SK-N-SH (cell line): ENCODE data around the gene TNFRSF19. TPM values are rescaled to one million over a fixed set of nuclear protein-coding genes. Genes with fewer than 3 reads are reported as not detected.
A peak's percentile ranks its signal among the peaks of the same experiment; 100 is the strongest.

Source experiments
- CTCF ChIA-PET: fragments of 300-600, 350-600 bp; formaldehyde crosslinking; extraction: SDS; loops from one replicate; lab custom pipeline; 2021; lab: Yijun Ruan, JAX
- POLR2A ChIA-PET: fragments of 350-600 bp; sonication (Branson Sonifier 250); formaldehyde crosslinking; extraction: SDS; loops from one replicate; lab custom pipeline; 2020; ENCODE audit warnings: antibody characterized with exemption, inconsistent platforms; lab: Yijun Ruan, JAX
- DNase-seq: peaks from one replicate; pipeline ENCODE4 v3.0.0; 2012
- H2AFZ ChIP-seq: fragments of 200-600 bp; sonication (generic); 2 replicates; pipeline ENCODE4 v1.8.1; 2016; ENCODE audit warnings: antibody characterized with exemption, mild to moderate bottlenecking, low read depth
- H3F3A ChIP-seq: fragments of 200-600 bp; sonication (generic); replicated peaks from 2 replicates; pipeline ENCODE3; 2016; ENCODE audit warnings: antibody characterized with exemption, mild to moderate bottlenecking; ENCODE audit not compliant: insufficient read depth
- H3K27ac ChIP-seq, 2 experiments: fragments of 200-500 bp in 1 of 2; fragments of 200-600 bp in 1 of 2; sonication (Bioruptor generic) in 1 of 2; sonication (generic), shearing (Covaris generic) in 1 of 2; 2 replicates each; pipeline versions ENCODE4 v1.5.1 to v1.6.1; 2014 to 2016; ENCODE audit warnings: low read depth in 2 of 2, inconsistent platforms in 1 of 2, low read length in 1 of 2, mild to moderate bottlenecking in 1 of 2, mixed read lengths in 1 of 2
- H3K27me3 ChIP-seq: fragments of 200-600 bp; sonication (generic), shearing (Covaris generic); 2 replicates; pipeline ENCODE4 v1.6.1; 2016; ENCODE audit warnings: mixed run types; ENCODE audit not compliant: insufficient read depth
- H3K36me3 ChIP-seq, 2 experiments: fragments of 200-500 bp in 1 of 2; fragments of 200-600 bp in 1 of 2; sonication (Bioruptor generic) in 1 of 2; sonication (generic) in 1 of 2; replicated peaks in 1 of 2; 2 replicates each; pipeline versions ENCODE3 to v1.5.1; 2014 to 2016; ENCODE audit warnings: low read length in 1 of 2, mild to moderate bottlenecking in 1 of 2; ENCODE audit not compliant: insufficient read depth in 2 of 2, control insufficient read depth in 1 of 2
- H3K4me1 ChIP-seq, 2 experiments: fragments of 200-500 bp in 1 of 2; fragments of 200-600 bp in 1 of 2; sonication (Bioruptor generic) in 1 of 2; sonication (generic), shearing (Covaris generic) in 1 of 2; 2 replicates each; pipeline versions ENCODE4 v1.5.1 to v1.6.1; 2014 to 2016; ENCODE audit warnings: low read depth in 1 of 2, low read length in 1 of 2, mixed run types in 1 of 2; ENCODE audit not compliant: insufficient read depth in 2 of 2, control insufficient read depth in 1 of 2
- H3K4me2 ChIP-seq: fragments of 200-600 bp; sonication (generic), shearing (Covaris generic); 2 replicates; pipeline ENCODE4 v1.6.1; 2017; ENCODE audit warnings: mixed run types
- H3K4me3 ChIP-seq, 2 experiments: fragments of 200-500 bp in 1 of 2; fragments of 200-600 bp in 1 of 2; sonication (Bioruptor generic) in 1 of 2; sonication (generic), shearing (Covaris generic) in 1 of 2; 2 replicates each; pipeline versions ENCODE4 v1.5.1 to v1.8.1; 2014 to 2016; ENCODE audit warnings: low read depth in 2 of 2, inconsistent platforms in 1 of 2, low read length in 1 of 2, mild to moderate bottlenecking in 1 of 2, mixed read lengths in 1 of 2, moderate library complexity in 1 of 2
- H3K79me2 ChIP-seq: fragments of 200-600 bp; sonication (generic); 2 replicates; pipeline ENCODE4 v1.8.1; 2017; ENCODE audit warnings: mild to moderate bottlenecking; ENCODE audit not compliant: insufficient read depth
- H3K9ac ChIP-seq: fragments of 200-600 bp; sonication (generic); 2 replicates; pipeline ENCODE4 v1.6.1; 2017; ENCODE audit warnings: mixed run types
- H3K9me2 ChIP-seq: fragments of 200-600 bp; sonication (generic); 2 replicates; pipeline ENCODE4 v1.6.1; 2017; ENCODE audit warnings: mixed run types
- H3K9me3 ChIP-seq: fragments of 200-600 bp; sonication (generic); 2 replicates; pipeline ENCODE4 v1.6.1; 2017; ENCODE audit warnings: mixed run types, mild to moderate bottlenecking, moderate library complexity
- H4K20me1 ChIP-seq: fragments of 200-600 bp; sonication (generic); 2 replicates; pipeline ENCODE4 v1.6.1; 2017; ENCODE audit warnings: mild to moderate bottlenecking, mixed run types; ENCODE audit not compliant: insufficient read depth
- CHD2 ChIP-seq: fragments of 150-350 bp; IDR thresholded peaks from 2 replicates; pipeline ENCODE4 v1.6.1; 2018; ENCODE audit warnings: low read length; ENCODE audit not compliant: partially characterized antibody
- CTCF ChIP-seq: fragments of 200-600 bp; sonication (generic); IDR thresholded peaks from 2 replicates; pipeline ENCODE4 v1.6.1; 2017; ENCODE audit warnings: antibody characterized with exemption, mild to moderate bottlenecking, moderate library complexity
- FOSL2 ChIP-seq: IDR thresholded peaks from 2 replicates; pipeline ENCODE4 v1.4.0; 2012; ENCODE audit warnings: low read depth, mild to moderate bottlenecking, moderate library complexity, borderline replicate concordance
- FOXJ3 ChIP-seq: sonication (generic); formaldehyde crosslinking; IDR thresholded peaks from 2 replicates; pipeline ENCODE4 v1.5.1; 2020; ENCODE audit warnings: mild to moderate bottlenecking, missing genetic modification reagents
- GABPA ChIP-seq: IDR thresholded peaks from 2 replicates; pipeline ENCODE4 v1.4.0; 2012; ENCODE audit warnings: low read depth, mild to moderate bottlenecking
- IRF3 ChIP-seq: fragments of 150-350 bp; IDR thresholded peaks from 2 replicates; pipeline ENCODE4 v1.6.1; 2016; ENCODE audit warnings: mild to moderate bottlenecking, low read depth, low read length
- JUND ChIP-seq: IDR thresholded peaks from 2 replicates; pipeline ENCODE4 v1.4.0; 2012
- MEF2A ChIP-seq: IDR thresholded peaks from 2 replicates; pipeline ENCODE4 v1.4.0; 2012; ENCODE audit warnings: low read depth, borderline replicate concordance
- MXI1 ChIP-seq: IDR thresholded peaks from 2 replicates; pipeline ENCODE4 v1.6.1; 2012; ENCODE audit warnings: mild to moderate bottlenecking, low read depth, low read length, improper control_type of control experiment
- NFIC ChIP-seq: IDR thresholded peaks from 2 replicates; pipeline ENCODE4 v1.4.0; 2012; ENCODE audit warnings: borderline replicate concordance
- NRF1 ChIP-seq: IDR thresholded peaks from 2 replicates; pipeline ENCODE4 v1.6.1; 2012; ENCODE audit warnings: low read depth, mild to moderate bottlenecking, low read length
- POLR2AphosphoS5 ChIP-seq: IDR thresholded peaks from 2 replicates; pipeline ENCODE4 v1.6.1; 2012; ENCODE audit warnings: low read depth, low read length
- RFX5 ChIP-seq: IDR thresholded peaks from 2 replicates; pipeline ENCODE4 v1.6.1; 2012; ENCODE audit warnings: mild to moderate bottlenecking, improper control_type of control experiment, low read length
- SIN3A ChIP-seq: IDR thresholded peaks from 2 replicates; pipeline ENCODE4 v1.6.1; 2012; ENCODE audit warnings: low read depth, mild to moderate bottlenecking, low read length, moderate library complexity, borderline replicate concordance
- SMC3 ChIP-seq: IDR thresholded peaks from 2 replicates; pipeline ENCODE4 v1.6.1; 2012; ENCODE audit warnings: low read depth, low read length, improper control_type of control experiment
- TEAD4 ChIP-seq: IDR thresholded peaks from 2 replicates; pipeline ENCODE4 v1.4.0; 2012; ENCODE audit warnings: mild to moderate bottlenecking, borderline replicate concordance; ENCODE audit not compliant: insufficient read depth
- USF1 ChIP-seq: IDR thresholded peaks from 2 replicates; pipeline ENCODE4 v1.4.0; 2012; ENCODE audit warnings: low read depth, borderline replicate concordance
- USF2 ChIP-seq: fragments of 150-350 bp; IDR thresholded peaks from 2 replicates; pipeline ENCODE4 v1.6.1; 2017; ENCODE audit warnings: antibody characterized with exemption, low read length, low read depth, borderline replicate concordance
- YY1 ChIP-seq: IDR thresholded peaks from 2 replicates; pipeline ENCODE4 v1.4.0; 2012; ENCODE audit warnings: low read depth, mild to moderate bottlenecking
- WGBS: methylation state at CpG from one replicate; pipeline ENCODE4 v1.1.6; 2017; ENCODE audit warnings: low lambda C conversion rate; 5-methylcytosine and 5-hydroxymethylcytosine counted together
- polyA plus RNA-seq, 3 experiments: library from polyadenylated mRNA; depleted of rRNA; stranded (reverse); fragments of >200 nt; gene quantifications; 2 replicates each; pipeline ENCODE4 v1.2.3, GENCODE V29; 2012

The TNFRSF19 gene
- polyA plus RNA-seq, 1 of the 3 experiments (the other 2 are of a cell fraction) = 4.6 TPM

GRCh38 chr13:23672616-23673015 lies 102.4 kb downstream of the TNFRSF19 start:
- no peaks in the 10 kb centered on the region for H3K9me2 ChIP-seq
- H3K9me3 ChIP-seq = no peaks in the 10 kb centered on the region
- no peak overlapping the region for H3K4me3 ChIP-seq
- peak overlapping the region; percentile 15; the same call in 1 of the 2 replicates for H3K9ac ChIP-seq
- POLR2A ChIA-PET = no interaction called here
- WGBS = 85% methylated on average over 4 of the region's 4 CpGs
- no peaks in the 10 kb centered on the region for H3K79me2 ChIP-seq
- peak overlapping the region in 1 of 2 experiments; percentile 80; a peak in 3 of 4 replicates for H3K27ac ChIP-seq
- H3K27me3 ChIP-seq = no peaks in the 10 kb centered on the region
- no peaks in the 10 kb centered on the region for H4K20me1 ChIP-seq
- DNase-seq = no peak
- H2AFZ ChIP-seq = no peak overlapping the region
- H3K36me3 ChIP-seq = peaks cover 0 to 7% of the 10 kb centered on the region in 2 experiments
- H3K4me1 ChIP-seq = peaks cover 5 to 7% of the 10 kb centered on the region in 2 experiments; a peak in 3 of 4 replicates
- CTCF ChIA-PET = interaction anchor here (0.9 kb wide), 1 partner anchor 10 kb away, joined by 3 read pairs; no protein-coding TSS in a partner anchor
- H3F3A ChIP-seq = peaks cover 20% of the 10 kb centered on the region
- no peak for TF ChIP-seq MEF2A
- no peak for TF ChIP-seq CTCF
- TF ChIP-seq USF2 = no peak
- no peak for TF ChIP-seq TEAD4
- no peak for TF ChIP-seq NFIC
- TF ChIP-seq SIN3A = no peak
- TF ChIP-seq RFX5 = no peak
- TF ChIP-seq FOSL2 = no peak
- no peak for TF ChIP-seq SMC3
- TF ChIP-seq FOXJ3 (CRISPR knock-in tag) = no peak
- TF ChIP-seq GABPA = no peak
- TF ChIP-seq JUND = no peak
- TF ChIP-seq NRF1 = no peak
- no peak overlapping the region for H3K4me2 ChIP-seq

- Histone ChIP-seq H3K27me3 (no peaks in the 10 kb centered on the region), H3K36me3 (peaks cover 0 to 3% of the 10 kb centered on the region in 2 experiments), H3K9me2 (no peaks in the 10 kb centered on the region), H3K4me3 (no peak overlapping the region), H3K4me2 (peak overlapping the region; percentile 9; the same call in 1 of the 2 replicates), H3F3A (peaks cover 20% of the 10 kb centered on the region), H2AFZ (0 out of 2 replicates have a peak overlapping the region, but pooled peaks have one; percentile 7), H4K20me1 (no peaks in the 10 kb centered on the region), H3K4me1 (peaks cover 5 to 7% of the 10 kb centered on the region in 2 experiments; a peak in 3 of 4 replicates), H3K27ac (peak overlapping the region; percentile 34 to 80; a peak in 3 of 4 replicates), H3K79me2 (no peaks in the 10 kb centered on the region), H3K9ac (peak overlapping the region; percentile 15; the same call in 1 of the 2 replicates), H3K9me3 (no peaks in the 10 kb centered on the region)
- DNase-seq = no peak
- WGBS = 15% methylated on average over 4 of the region's 4 CpGs
- POLR2A ChIA-PET = no interaction called here
- CTCF ChIA-PET = interaction anchor here (0.9 kb wide), 1 partner anchor 10 kb away, joined by 3 read pairs; no protein-coding TSS in a partner anchor
- TF ChIP-seq USF2 (no peak), POLR2AphosphoS5 (peak; percentile 70), MXI1 (no peak), MEF2A (peak; percentile 66), NFIC (peak; percentile 80), USF1 (no peak), CTCF (no peak), NRF1 (no peak), CHD2 (no peak), TEAD4 (peak; percentile 79), FOXJ3 (CRISPR knock-in tag) (no peak), YY1 (no peak), IRF3 (no peak)
These were observed 103.1 kb downstream of the TNFRSF19 start for GRCh38 chr13:23673354-23673753.
